Parathyroid adenoma (tissue), 2 donors: ENCODE measurements around the gene CDH16.

Source experiments
- H2AFZ ChIP-seq: fragments of 300-600 bp; sonication (generic); one replicate; pipeline ENCODE4 v1.7.0; 2017; ENCODE audit warnings: antibody characterized with exemption, mild to moderate bottlenecking
- H3K27ac ChIP-seq: fragments of 300-600 bp; sonication (generic); one replicate; pipeline ENCODE4 v1.7.0; 2017
- H3K27me3 ChIP-seq: fragments of 300-600 bp; sonication (generic); one replicate; pipeline ENCODE4 v1.7.0; 2017; ENCODE audit warnings: low read length; ENCODE audit not compliant: control insufficient read depth, insufficient read depth
- H3K36me3 ChIP-seq: fragments of 300-600 bp; sonication (generic); one replicate; pipeline ENCODE4 v1.7.0; 2017; ENCODE audit warnings: low read length; ENCODE audit not compliant: control insufficient read depth, insufficient read depth
- H3K4me1 ChIP-seq: fragments of 300-600 bp; sonication (generic); one replicate; pipeline ENCODE4 v1.7.0; 2017; ENCODE audit warnings: control low read depth
- H3K4me2 ChIP-seq: fragments of 300-600 bp; sonication (generic); one replicate; pipeline ENCODE4 v1.7.0; 2017; ENCODE audit warnings: low read length
- H3K4me3 ChIP-seq: fragments of 300-600 bp; sonication (generic); one replicate; pipeline ENCODE4 v1.7.0; 2017; ENCODE audit warnings: low read depth, low read length
- H3K79me2 ChIP-seq: fragments of 300-600 bp; sonication (generic); one replicate; pipeline ENCODE4 v1.7.0; 2017; ENCODE audit warnings: control low read depth
- H3K9ac ChIP-seq: fragments of 300-600 bp; sonication (generic); one replicate; pipeline ENCODE4 v1.7.0; 2017; ENCODE audit warnings: mild to moderate bottlenecking
- H3K9me3 ChIP-seq: fragments of 300-600 bp; sonication (generic); one replicate; pipeline ENCODE4 v1.7.0; 2017; ENCODE audit warnings: low read length; ENCODE audit not compliant: control insufficient read depth
- TF ChIP-seq, protein P1 (sequence below): fragments of 300-600 bp; sonication (generic); IDR thresholded peaks from one replicate; pipeline ENCODE4 v1.7.0; 2017; ENCODE audit warnings: antibody characterized with exemption, mild to moderate bottlenecking
- donor health status: primary hyperparathyroidism.

CDH16 gene

DNA sequence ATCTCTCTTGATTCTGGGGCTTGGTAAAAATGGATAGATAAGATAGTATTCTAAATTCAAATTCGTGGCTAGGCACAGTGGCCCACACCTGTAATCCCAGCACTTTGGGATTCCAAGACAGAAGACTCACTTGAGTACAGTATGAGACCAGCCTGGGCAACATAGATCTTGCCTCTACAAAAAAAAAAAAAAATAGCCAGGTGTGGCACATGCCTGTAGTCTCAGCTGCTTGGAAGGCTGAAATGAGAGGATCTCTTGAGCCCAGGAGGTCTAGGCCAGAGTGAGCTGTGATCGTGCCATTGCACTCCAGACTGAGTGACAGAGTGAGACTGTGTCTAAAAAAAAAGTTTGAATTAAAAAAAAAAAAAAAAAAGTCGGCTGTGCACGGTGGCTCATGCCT, 29.1 kb downstream of the CDH16 start:
- Histone ChIP-seq H3K9ac (no peak overlapping the region), H3K4me2 (no peak overlapping the region), H3K36me3 (no peaks in the 10 kb centered on the region), H3K4me1 (peaks cover 13% of the 10 kb centered on the region), H3K27ac (no peak overlapping the region), H3K9me3 (no peaks in the 10 kb centered on the region), H2AFZ (no peak overlapping the region), H3K27me3 (no peaks in the 10 kb centered on the region), H3K79me2 (peaks cover 6% of the 10 kb centered on the region), H3K4me3 (no peak overlapping the region)
- TF ChIP-seq, protein P1, sequence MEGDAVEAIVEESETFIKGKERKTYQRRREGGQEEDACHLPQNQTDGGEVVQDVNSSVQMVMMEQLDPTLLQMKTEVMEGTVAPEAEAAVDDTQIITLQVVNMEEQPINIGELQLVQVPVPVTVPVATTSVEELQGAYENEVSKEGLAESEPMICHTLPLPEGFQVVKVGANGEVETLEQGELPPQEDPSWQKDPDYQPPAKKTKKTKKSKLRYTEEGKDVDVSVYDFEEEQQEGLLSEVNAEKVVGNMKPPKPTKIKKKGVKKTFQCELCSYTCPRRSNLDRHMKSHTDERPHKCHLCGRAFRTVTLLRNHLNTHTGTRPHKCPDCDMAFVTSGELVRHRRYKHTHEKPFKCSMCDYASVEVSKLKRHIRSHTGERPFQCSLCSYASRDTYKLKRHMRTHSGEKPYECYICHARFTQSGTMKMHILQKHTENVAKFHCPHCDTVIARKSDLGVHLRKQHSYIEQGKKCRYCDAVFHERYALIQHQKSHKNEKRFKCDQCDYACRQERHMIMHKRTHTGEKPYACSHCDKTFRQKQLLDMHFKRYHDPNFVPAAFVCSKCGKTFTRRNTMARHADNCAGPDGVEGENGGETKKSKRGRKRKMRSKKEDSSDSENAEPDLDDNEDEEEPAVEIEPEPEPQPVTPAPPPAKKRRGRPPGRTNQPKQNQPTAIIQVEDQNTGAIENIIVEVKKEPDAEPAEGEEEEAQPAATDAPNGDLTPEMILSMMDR, result no peak

- H2AFZ ChIP-seq, result no peak overlapping the region
- H3K4me2 ChIP-seq, result no peak overlapping the region
- H3K9me3 ChIP-seq, result no peaks in the 10 kb centered on the region
- peaks cover 13% of the 10 kb centered on the region for H3K4me1 ChIP-seq
- H3K4me3 ChIP-seq, result no peak overlapping the region
- TF ChIP-seq, protein P1, result no peak
- H3K27me3 ChIP-seq, result no peaks in the 10 kb centered on the region
- no peaks in the 10 kb centered on the region for H3K79me2 ChIP-seq
- H3K27ac ChIP-seq, result no peak overlapping the region
- H3K36me3 ChIP-seq, result no peaks in the 10 kb centered on the region
- no peak overlapping the region for H3K9ac ChIP-seq
Observed at GRCh38 chr16:66888647-66889615, 29.8 kb downstream of the CDH16 start.

GRCh38 chr16:66886914-66887313, 31.8 kb downstream of the CDH16 start:
- peak overlapping the region; percentile 35 for H3K4me2 ChIP-seq
- H2AFZ ChIP-seq, result no peak overlapping the region
- no peak overlapping the region for H3K9ac ChIP-seq
- peaks cover 3% of the 10 kb centered on the region for H3K79me2 ChIP-seq
- TF ChIP-seq, protein P1, result no peak
- H3K4me3 ChIP-seq, result peak overlapping the region; percentile 1
- peaks cover 13% of the 10 kb centered on the region for H3K4me1 ChIP-seq
- H3K27ac ChIP-seq, result peak overlapping the region; percentile 63
- H3K9me3 ChIP-seq, result no peaks in the 10 kb centered on the region
- no peaks in the 10 kb centered on the region for H3K27me3 ChIP-seq
- H3K36me3 ChIP-seq, result no peaks in the 10 kb centered on the region

- Histone ChIP-seq H3K79me2 (peaks cover 3% of the 10 kb centered on the region), H3K9ac (no peak overlapping the region), H3K4me2 (peak overlapping the region; percentile 35), H3K9me3 (no peaks in the 10 kb centered on the region), H2AFZ (no peak overlapping the region), H3K27ac (peak overlapping the region; percentile 63), H3K27me3 (no peaks in the 10 kb centered on the region), H3K36me3 (no peaks in the 10 kb centered on the region), H3K4me3 (peak overlapping the region; percentile 1), H3K4me1 (peaks cover 13% of the 10 kb centered on the region)
- TF ChIP-seq, protein P1, result no peak
Observed at GRCh38 chr16:66886321-66886720, 32.4 kb downstream of the CDH16 start.
